Measurements from ENCODE around the gene SPON1. TPM values are rescaled to one million over a fixed set of nuclear protein-coding genes. Genes with fewer than 3 reads are reported as not detected.

The SPON1 gene
- total and polyA plus RNA-seq, 2 of the 8 experiments (the other 6 are each of a cell fraction or from before 2014, with no cell fraction given), result 1.5 to 5.4 TPM

GRCh38 chr11:14089690-14090462, 127.4 kb downstream of the SPON1 start:
- Histone ChIP-seq H2BK15ac (ENCODE audit: low read length) (no peak overlapping the region), H4K91ac (replicated peaks; ENCODE audit: insufficient read length, low read length) (no peak overlapping the region), H3K23ac (ENCODE audit: insufficient read length) (no peak overlapping the region), H3K79me2 (ENCODE audit: control insufficient read depth in 1 of 2, insufficient read depth in 2 of 2, low read length in 2 of 2) (no peaks in the 10 kb centered on the region), H3K27ac (ENCODE audit: low read depth, low read length) (no peak overlapping the region), H2AK5ac (ENCODE audit: low read depth, low read length) (no peak overlapping the region), H3K23me2 (ENCODE audit: low read depth, low read length) (no peaks in the 10 kb centered on the region), H4K5ac (ENCODE audit: insufficient read length, low read depth, low read length) (no peak overlapping the region), H3K14ac (ENCODE audit: insufficient read length) (no peak overlapping the region), H3K56ac (replicated peaks; ENCODE audit: insufficient read length, low read depth, low read length) (no peak overlapping the region), H2AFZ (ENCODE audit: low read length) (no peak overlapping the region), H4K20me1 (replicated peaks in 1 of 2; ENCODE audit: control insufficient read depth in 1 of 2, insufficient read depth in 2 of 2, low read length in 2 of 2) (no peaks in the 10 kb centered on the region), H3K27me3 (replicated peaks in 1 of 4; ENCODE audit: control insufficient read depth in 3 of 4, extremely low read depth in 1 of 4, insufficient read depth in 3 of 4, low read length in 3 of 4) (no peaks in the 10 kb centered on the region; a peak in 1 of 7 replicates), H3K79me1 (ENCODE audit: low read depth, low read length) (no peaks in the 10 kb centered on the region), H2BK120ac (replicated peaks; ENCODE audit: low read depth, low read length) (no peak overlapping the region), H2BK5ac (ENCODE audit: low read depth, low read length) (no peak overlapping the region), H4K8ac (ENCODE audit: extremely low read depth, insufficient read depth, low read length) (no peak overlapping the region), H3K18ac (ENCODE audit: extremely low read depth, low read length) (no peak overlapping the region), H3K4me2 (ENCODE audit: insufficient read depth in 1 of 2, low read depth in 2 of 2, low read length in 2 of 2) (no peak overlapping the region), H3K9me3 (ENCODE audit: insufficient read depth in 2 of 2, low read depth in 1 of 2, low read length in 1 of 2) (no peaks in the 10 kb centered on the region), H3K9ac (replicated peaks in 1 of 4; ENCODE audit: extremely low read depth in 1 of 4, low read depth in 3 of 4, low read length in 3 of 4) (no peak overlapping the region), H3K4me1 (replicated peaks in 1 of 4; ENCODE audit: control insufficient read depth in 3 of 4, insufficient read depth in 4 of 4, low read length in 3 of 4) (no peaks in the 10 kb centered on the region), H2BK12ac (ENCODE audit: low read depth, low read length) (no peak overlapping the region), H3K36me3 (ENCODE audit: control insufficient read depth in 2 of 4, insufficient read depth in 4 of 4, low read length in 3 of 4) (no peaks in the 10 kb centered on the region), H3K4ac (replicated peaks; ENCODE audit: insufficient read length, low read depth, low read length) (no peak overlapping the region), H2BK20ac (ENCODE audit: low read length) (no peak overlapping the region), H3K4me3 (ENCODE audit: extremely low read depth in 1 of 4, insufficient read depth in 2 of 4, low read depth in 3 of 4, low read length in 4 of 4) (no peak overlapping the region)
- no peak for DNase-seq (ENCODE audit: low read depth in 1 of 2, low spot score in 2 of 2)
- ChIA-PET POLR2A (ENCODE audit: partially characterized antibody) (no interaction called here), CTCF (ENCODE audit: partially characterized antibody) (interaction anchor here (0.6 kb wide), 1 partner anchor 300 kb away, joined by 3 read pairs; no protein-coding TSS in a partner anchor)
- 92% methylated on average over 14 of the region's 17 CpGs; no CpG with 5 or more reads in 1 of the 2 experiments for WGBS, 2 experiments (ENCODE audit: extremely low coverage in 1 of 2, insufficient coverage in 1 of 2, insufficient read length in 1 of 2, insufficient replicate concordance in 2 of 2, low coverage in 1 of 2, low lambda C conversion rate in 2 of 2, missing lambda C conversion rate in 1 of 2)
- no peak for FAIRE-seq
- TF ChIP-seq POLR2A (IDR thresholded peaks at IDR 0.05; ENCODE audit: control extremely low read depth in 1 of 2, low read depth in 2 of 2, low read length in 2 of 2) (no peak), CHD1 (IDR thresholded peaks at IDR 0.05; ENCODE audit: low read depth, low read length) (no peak), BRCA1 (IDR thresholded peaks at IDR 0.05; ENCODE audit: low read depth, low read length) (no peak), TCF12 (IDR thresholded peaks at IDR 0.05; ENCODE audit: low read depth, low read length) (no peak), SIX5 (IDR thresholded peaks at IDR 0.05; ENCODE audit: low read depth, low read length) (no peak)
